Endodermal cell (in vitro differentiated cells): ENCODE results near the gene MFNG. TPM values are rescaled to one million over a fixed set of nuclear protein-coding genes. Genes with fewer than 3 reads are reported as not detected.

Source experiments
- DNase-seq: peaks from one replicate; pipeline ENCODE4 v3.0.0-alpha.2; 2017
- H3K27ac ChIP-seq: 2 replicates; pipeline ENCODE4 v1.5.1; 2013; ENCODE audit warnings: mild to moderate bottlenecking, low read depth, low read length, moderate library complexity
- H3K27me3 ChIP-seq: 2 replicates; pipeline ENCODE4 v1.6.1; 2013; ENCODE audit warnings: mild to moderate bottlenecking, low read length, moderate library complexity; ENCODE audit not compliant: insufficient read depth, control insufficient read depth, poor library complexity, severe bottlenecking
- H3K36me3 ChIP-seq: 2 replicates; pipeline ENCODE4 v1.7.0; 2013; ENCODE audit warnings: mild to moderate bottlenecking, low read length, moderate library complexity; ENCODE audit not compliant: control insufficient read depth, insufficient read depth
- H3K4me1 ChIP-seq: one replicate; pipeline ENCODE4 v1.7.0; 2013; ENCODE audit warnings: low read length; ENCODE audit not compliant: control insufficient read depth, insufficient read depth
- H3K4me3 ChIP-seq: 2 replicates; pipeline ENCODE4 v1.5.1; 2013; ENCODE audit warnings: mild to moderate bottlenecking, low read length, moderate library complexity
- H3K9ac ChIP-seq: 2 replicates; pipeline ENCODE4 v1.6.1; 2013; ENCODE audit warnings: mild to moderate bottlenecking, low read length, moderate library complexity; ENCODE audit not compliant: poor library complexity, severe bottlenecking; ENCODE audit errors: extremely low read depth
- H3K9me3 ChIP-seq: 2 replicates; pipeline ENCODE4 v1.6.1; 2013; ENCODE audit warnings: mild to moderate bottlenecking, low read length, moderate library complexity; ENCODE audit not compliant: control insufficient read depth
- H3K27ac Mint-ChIP-seq: 2 replicates; pipeline ENCODE4 v1.8.0; 2020; ENCODE audit warnings: mixed read lengths
- H3K27me3 Mint-ChIP-seq: 2 replicates; pipeline ENCODE4 v1.8.0; 2021; ENCODE audit warnings: mild to moderate bottlenecking, mixed read lengths; ENCODE audit not compliant: insufficient read depth
- H3K36me3 Mint-ChIP-seq: 2 replicates; pipeline ENCODE4 v1.8.0; 2020; ENCODE audit warnings: low read depth, mixed read lengths
- H3K4me1 Mint-ChIP-seq: 2 replicates; pipeline ENCODE4 v1.8.0; 2020; ENCODE audit warnings: mixed read lengths
- H3K4me3 Mint-ChIP-seq: 2 replicates; pipeline ENCODE4 v1.8.0; 2020; ENCODE audit warnings: mild to moderate bottlenecking, moderate library complexity, mixed read lengths
- H3K9me3 Mint-ChIP-seq: 2 replicates; pipeline ENCODE4 v1.8.0; 2020; ENCODE audit warnings: mild to moderate bottlenecking, mixed read lengths
- CTCF ChIP-seq: fragments of 200-600 bp; sonication (generic); conservative IDR thresholded peaks from 2 replicates; pipeline ENCODE4 v1.5.0; 2021; ENCODE audit warnings: antibody characterized with exemption, mild to moderate bottlenecking
- WGBS, 2 experiments: methylation state at CpG; one replicate each; pipeline versions ENCODE4 v1.1.5 to v1.1.7; 2013; ENCODE audit warnings: missing lambda C conversion rate in 2 of 2, mixed read lengths in 1 of 2; ENCODE audit not compliant: insufficient coverage in 1 of 2, insufficient read length in 1 of 2; 5-methylcytosine and 5-hydroxymethylcytosine counted together
- total RNA-seq, 2 donors: library from RNA; stranded (reverse); fragmentation: NEBNext Ultra II Directional in 1 of 2; extraction: Animal tissue kit (Norgen Biotek cat#: 25700) in 1 of 2; gene quantifications; 2 replicates in 1 of 2; 3 replicates in 1 of 2; pipeline ENCODE4 v1.2.1, GENCODE V29; 2021

MFNG gene
- total RNA-seq, 2 donors from 2014 or later: 1.9 to 6.6 TPM

- peaks cover 20% of the 10 kb centered on the region for H3K4me1 Mint-ChIP-seq
- Histone ChIP-seq H3K4me1 (peaks cover 4% of the 10 kb centered on the region), H3K9ac (no peak overlapping the region), H3K36me3 (no peaks in the 10 kb centered on the region), H3K9me3 (no peaks in the 10 kb centered on the region), H3K4me3 (no peak overlapping the region), H3K27me3 (no peaks in the 10 kb centered on the region), H3K27ac (no peak overlapping the region)
- H3K27me3 Mint-ChIP-seq: peaks cover 3% of the 10 kb centered on the region
- DNase-seq: no peak
- no peak for TF ChIP-seq CTCF
- peaks cover 31% of the 10 kb centered on the region for H3K36me3 Mint-ChIP-seq
- H3K4me3 Mint-ChIP-seq: no peak overlapping the region
- H3K27ac Mint-ChIP-seq: no peak overlapping the region
- WGBS, 2 experiments: 77 to 93% methylated on average over 9 to 21 of the region's 22 CpGs
- no peaks in the 10 kb centered on the region for H3K9me3 Mint-ChIP-seq
These were observed 5.6 kb upstream of the MFNG start for GRCh38 chr22:37491559-37492427.

GRCh38 chr22:37491106-37491505, 4.9 kb upstream of the MFNG start:
- H3K4me1 ChIP-seq: peaks cover 4% of the 10 kb centered on the region
- Mint-ChIP-seq H3K4me1 (peaks cover 25% of the 10 kb centered on the region), H3K9me3 (no peaks in the 10 kb centered on the region), H3K36me3 (peaks cover 28% of the 10 kb centered on the region), H3K4me3 (no peak overlapping the region), H3K27ac (no peak overlapping the region), H3K27me3 (peaks cover 4% of the 10 kb centered on the region)
- no peak for DNase-seq
- no peaks in the 10 kb centered on the region for H3K9me3 ChIP-seq
- H3K27me3 ChIP-seq: no peaks in the 10 kb centered on the region
- no peak for TF ChIP-seq CTCF
- H3K27ac ChIP-seq: peak overlapping the region; percentile 38
- no peak overlapping the region for H3K4me3 ChIP-seq
- no peaks in the 10 kb centered on the region for H3K36me3 ChIP-seq
- H3K9ac ChIP-seq: no peak overlapping the region
- 88 to 94% methylated on average over 11 to 16 of the region's 16 CpGs for WGBS, 2 experiments

- no peak for DNase-seq
- WGBS, 2 experiments: 92 to 96% methylated on average over 10 of the region's 10 CpGs
- Mint-ChIP-seq H3K27me3 (peaks cover 4% of the 10 kb centered on the region), H3K4me1 (peaks cover 25% of the 10 kb centered on the region), H3K36me3 (peaks cover 19% of the 10 kb centered on the region), H3K4me3 (no peak overlapping the region), H3K9me3 (no peaks in the 10 kb centered on the region), H3K27ac (no peak overlapping the region)
- no peak overlapping the region for H3K4me3 ChIP-seq
- H3K36me3 ChIP-seq: no peaks in the 10 kb centered on the region
- H3K9me3 ChIP-seq: no peaks in the 10 kb centered on the region
- H3K4me1 ChIP-seq: peaks cover 4% of the 10 kb centered on the region
- no peak for TF ChIP-seq CTCF
- H3K27me3 ChIP-seq: no peaks in the 10 kb centered on the region
- no peak overlapping the region for H3K9ac ChIP-seq
- H3K27ac ChIP-seq: no peak overlapping the region
These were observed 3.8 kb upstream of the MFNG start for GRCh38 chr22:37489983-37490382.
